Neural cell (in vitro differentiated cells): ENCODE measurements around the gene RASSF8. TPM values are rescaled to one million over a fixed set of nuclear protein-coding genes. Genes with fewer than 3 reads are reported as not detected.

Experiments
- H2AFZ ChIP-seq: fragments of 200-600, 300-800 bp; sonication (generic), shearing (Covaris generic); 2 replicates; pipeline ENCODE4 v1.6.0; 2014; ENCODE audit warnings: low read depth, mild to moderate bottlenecking, antibody characterized with exemption, low read length, moderate library complexity
- H3F3A ChIP-seq: fragments of 200-600 bp; shearing (Covaris generic); 2 replicates; pipeline ENCODE4 v1.6.1; 2016; ENCODE audit warnings: mild to moderate bottlenecking, moderate library complexity, mixed read lengths, antibody characterized with exemption, low read length; ENCODE audit not compliant: insufficient read depth, poor library complexity, severe bottlenecking
- H3K27ac ChIP-seq: fragments of 200-600, 300-800 bp; sonication (generic), shearing (Covaris generic); 2 replicates; pipeline ENCODE4 v1.5.1; 2014; ENCODE audit warnings: mild to moderate bottlenecking, low read length, moderate library complexity
- H3K27me3 ChIP-seq: fragments of 300-800, 200-600 bp; sonication (generic), shearing (Covaris generic); 2 replicates; pipeline ENCODE4 v1.6.0; 2014; ENCODE audit warnings: mild to moderate bottlenecking, low read depth, low read length, moderate library complexity; ENCODE audit not compliant: insufficient read depth
- H3K36me3 ChIP-seq: fragments of 300-800, 200-600 bp; sonication (generic), shearing (Covaris generic); 2 replicates; pipeline ENCODE4 v1.5.1; 2014; ENCODE audit warnings: mild to moderate bottlenecking, antibody characterized with exemption, low read length, moderate library complexity; ENCODE audit not compliant: insufficient read depth
- H3K4me2 ChIP-seq: fragments of 300-800, 200-600 bp; sonication (generic), shearing (Covaris generic); 2 replicates; pipeline ENCODE4 v1.6.0; 2014; ENCODE audit warnings: mild to moderate bottlenecking, low read length
- H3K4me3 ChIP-seq: fragments of 300-800, 200-600 bp; sonication (generic), shearing (Covaris generic); 2 replicates; pipeline ENCODE4 v1.5.1; 2014; ENCODE audit warnings: mild to moderate bottlenecking, low read length, moderate library complexity
- H3K79me2 ChIP-seq: fragments of 200-600 bp; shearing (Covaris generic); replicated peaks from 2 replicates; pipeline ENCODE4 v1.6.0; 2014; ENCODE audit warnings: mild to moderate bottlenecking, low read length, moderate library complexity; ENCODE audit not compliant: insufficient read depth
- H3K9ac ChIP-seq: fragments of 300-800, 200-600 bp; sonication (generic), shearing (Covaris generic); 2 replicates; pipeline ENCODE4 v1.6.1; 2016; ENCODE audit warnings: mild to moderate bottlenecking, low read length, mixed read lengths
- H3K9me2 ChIP-seq: fragments of 200-600 bp; shearing (Covaris generic); 2 replicates; pipeline ENCODE4 v1.6.1; 2016; ENCODE audit warnings: mild to moderate bottlenecking, low read length, mixed read lengths; ENCODE audit not compliant: insufficient read depth
- H3K9me3 ChIP-seq: fragments of 200-600, 300-800 bp; sonication (generic), shearing (Covaris generic); 2 replicates; pipeline ENCODE4 v1.6.1; 2016; ENCODE audit warnings: mild to moderate bottlenecking, mixed run types, low read length, moderate library complexity, mixed read lengths
- H4K20me1 ChIP-seq: fragments of 200-600 bp; shearing (Covaris generic); 2 replicates; pipeline ENCODE4 v1.6.1; 2016; ENCODE audit warnings: mild to moderate bottlenecking, mixed run types; ENCODE audit not compliant: insufficient read depth
- EP300 ChIP-seq: fragments of 450-650 bp; conservative IDR thresholded peaks from 2 replicates; pipeline ENCODE4 v1.6.1; 2014; ENCODE audit warnings: antibody characterized with exemption, mild to moderate bottlenecking, moderate library complexity; ENCODE audit not compliant: poor library complexity, severe bottlenecking
- EZH2 ChIP-seq: fragments of 200-600, 300-800 bp; shearing (Covaris generic), sonication (generic); IDR thresholded peaks from 2 replicates; pipeline ENCODE4 v1.6.1; 2014; ENCODE audit warnings: antibody characterized with exemption, low read length, borderline replicate concordance, mild to moderate bottlenecking; ENCODE audit not compliant: insufficient read depth, poor library complexity, severe bottlenecking
- MXI1 ChIP-seq: fragments of 450-650 bp; conservative IDR thresholded peaks from 2 replicates; pipeline ENCODE4 v1.6.1; 2014; ENCODE audit warnings: antibody characterized with exemption, mild to moderate bottlenecking; ENCODE audit not compliant: poor library complexity, severe bottlenecking
- POLR2AphosphoS5 ChIP-seq: IDR thresholded peaks from 2 replicates; pipeline ENCODE4 v1.6.1; 2012
- RAD21 ChIP-seq: fragments of 450-650 bp; conservative IDR thresholded peaks from 2 replicates; pipeline ENCODE4 v1.6.1; 2014; ENCODE audit warnings: antibody characterized with exemption, mild to moderate bottlenecking, moderate library complexity
- SMC3 ChIP-seq: fragments of 450-650 bp; conservative IDR thresholded peaks from 2 replicates; pipeline ENCODE4 v1.6.1; 2014; ENCODE audit warnings: antibody characterized with exemption, mild to moderate bottlenecking, moderate library complexity; ENCODE audit not compliant: poor library complexity
- TAF1 ChIP-seq: IDR thresholded peaks from 2 replicates; pipeline ENCODE4 v1.6.1; 2012; ENCODE audit warnings: low read depth
- polyA plus RNA-seq: library from polyadenylated mRNA; depleted of rRNA; stranded (reverse); fragments of >200 nt; gene quantifications from 2 replicates; pipeline ENCODE4 v1.2.3, GENCODE V29; 2014
- TF ChIP-seq, protein P1 (sequence below): IDR thresholded peaks from 2 replicates; pipeline ENCODE4 v1.6.1; 2012; ENCODE audit warnings: borderline replicate concordance
- TF ChIP-seq, protein P2 (sequence below): fragments of 450-650 bp; IDR thresholded peaks from 2 replicates; pipeline ENCODE4 v1.5.1; 2014; ENCODE audit warnings: antibody characterized with exemption, mild to moderate bottlenecking, moderate library complexity; ENCODE audit not compliant: poor library complexity, severe bottlenecking

The RASSF8 gene
- polyA plus RNA-seq, 1 donor from 2014 or later: 11.4 TPM

DNA sequence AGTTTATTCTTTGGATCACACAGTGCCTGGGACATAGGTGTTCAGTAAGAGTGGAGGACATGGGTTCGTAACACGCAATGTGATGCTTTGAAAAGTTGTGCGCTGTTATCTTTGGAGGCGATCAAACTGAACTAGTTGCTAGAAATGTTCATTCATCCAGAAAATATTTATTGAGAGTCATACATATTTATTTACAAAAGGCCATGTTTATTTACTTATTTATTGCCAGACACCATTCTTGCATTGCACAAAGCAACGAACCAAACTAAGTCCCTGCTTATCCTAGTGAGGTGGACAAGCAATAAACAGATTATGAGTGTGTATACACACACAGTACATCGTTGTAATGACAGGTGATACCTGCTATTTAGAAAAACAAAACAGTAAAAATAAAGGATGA lies 153.8 kb downstream of the RASSF8 start:
- no peaks in the 10 kb centered on the region for H4K20me1 ChIP-seq
- no peaks in the 10 kb centered on the region for H3K36me3 ChIP-seq
- no peaks in the 10 kb centered on the region for H3K9me2 ChIP-seq
- H3K9ac ChIP-seq: no peak overlapping the region
- H3K27ac ChIP-seq: no peak overlapping the region
- no peaks in the 10 kb centered on the region for H3K9me3 ChIP-seq
- H2AFZ ChIP-seq: no peak overlapping the region
- H3K4me3 ChIP-seq: no peak overlapping the region
- peaks cover 47% of the 10 kb centered on the region for H3K27me3 ChIP-seq
- no peak for TF ChIP-seq SMC3
- TF ChIP-seq EP300: no peak
- no peak for TF ChIP-seq MXI1
- TF ChIP-seq, protein P1, sequence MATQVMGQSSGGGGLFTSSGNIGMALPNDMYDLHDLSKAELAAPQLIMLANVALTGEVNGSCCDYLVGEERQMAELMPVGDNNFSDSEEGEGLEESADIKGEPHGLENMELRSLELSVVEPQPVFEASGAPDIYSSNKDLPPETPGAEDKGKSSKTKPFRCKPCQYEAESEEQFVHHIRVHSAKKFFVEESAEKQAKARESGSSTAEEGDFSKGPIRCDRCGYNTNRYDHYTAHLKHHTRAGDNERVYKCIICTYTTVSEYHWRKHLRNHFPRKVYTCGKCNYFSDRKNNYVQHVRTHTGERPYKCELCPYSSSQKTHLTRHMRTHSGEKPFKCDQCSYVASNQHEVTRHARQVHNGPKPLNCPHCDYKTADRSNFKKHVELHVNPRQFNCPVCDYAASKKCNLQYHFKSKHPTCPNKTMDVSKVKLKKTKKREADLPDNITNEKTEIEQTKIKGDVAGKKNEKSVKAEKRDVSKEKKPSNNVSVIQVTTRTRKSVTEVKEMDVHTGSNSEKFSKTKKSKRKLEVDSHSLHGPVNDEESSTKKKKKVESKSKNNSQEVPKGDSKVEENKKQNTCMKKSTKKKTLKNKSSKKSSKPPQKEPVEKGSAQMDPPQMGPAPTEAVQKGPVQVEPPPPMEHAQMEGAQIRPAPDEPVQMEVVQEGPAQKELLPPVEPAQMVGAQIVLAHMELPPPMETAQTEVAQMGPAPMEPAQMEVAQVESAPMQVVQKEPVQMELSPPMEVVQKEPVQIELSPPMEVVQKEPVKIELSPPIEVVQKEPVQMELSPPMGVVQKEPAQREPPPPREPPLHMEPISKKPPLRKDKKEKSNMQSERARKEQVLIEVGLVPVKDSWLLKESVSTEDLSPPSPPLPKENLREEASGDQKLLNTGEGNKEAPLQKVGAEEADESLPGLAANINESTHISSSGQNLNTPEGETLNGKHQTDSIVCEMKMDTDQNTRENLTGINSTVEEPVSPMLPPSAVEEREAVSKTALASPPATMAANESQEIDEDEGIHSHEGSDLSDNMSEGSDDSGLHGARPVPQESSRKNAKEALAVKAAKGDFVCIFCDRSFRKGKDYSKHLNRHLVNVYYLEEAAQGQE: no peak
- TF ChIP-seq EZH2: no peak
- TF ChIP-seq RAD21: no peak
- no peak for TF ChIP-seq TAF1
- no peak for TF ChIP-seq POLR2AphosphoS5
- TF ChIP-seq, protein P2, sequence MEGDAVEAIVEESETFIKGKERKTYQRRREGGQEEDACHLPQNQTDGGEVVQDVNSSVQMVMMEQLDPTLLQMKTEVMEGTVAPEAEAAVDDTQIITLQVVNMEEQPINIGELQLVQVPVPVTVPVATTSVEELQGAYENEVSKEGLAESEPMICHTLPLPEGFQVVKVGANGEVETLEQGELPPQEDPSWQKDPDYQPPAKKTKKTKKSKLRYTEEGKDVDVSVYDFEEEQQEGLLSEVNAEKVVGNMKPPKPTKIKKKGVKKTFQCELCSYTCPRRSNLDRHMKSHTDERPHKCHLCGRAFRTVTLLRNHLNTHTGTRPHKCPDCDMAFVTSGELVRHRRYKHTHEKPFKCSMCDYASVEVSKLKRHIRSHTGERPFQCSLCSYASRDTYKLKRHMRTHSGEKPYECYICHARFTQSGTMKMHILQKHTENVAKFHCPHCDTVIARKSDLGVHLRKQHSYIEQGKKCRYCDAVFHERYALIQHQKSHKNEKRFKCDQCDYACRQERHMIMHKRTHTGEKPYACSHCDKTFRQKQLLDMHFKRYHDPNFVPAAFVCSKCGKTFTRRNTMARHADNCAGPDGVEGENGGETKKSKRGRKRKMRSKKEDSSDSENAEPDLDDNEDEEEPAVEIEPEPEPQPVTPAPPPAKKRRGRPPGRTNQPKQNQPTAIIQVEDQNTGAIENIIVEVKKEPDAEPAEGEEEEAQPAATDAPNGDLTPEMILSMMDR: no peak
- H3K4me2 ChIP-seq: no peak overlapping the region
- no peaks in the 10 kb centered on the region for H3F3A ChIP-seq
- H3K79me2 ChIP-seq: no peaks in the 10 kb centered on the region

DNA sequence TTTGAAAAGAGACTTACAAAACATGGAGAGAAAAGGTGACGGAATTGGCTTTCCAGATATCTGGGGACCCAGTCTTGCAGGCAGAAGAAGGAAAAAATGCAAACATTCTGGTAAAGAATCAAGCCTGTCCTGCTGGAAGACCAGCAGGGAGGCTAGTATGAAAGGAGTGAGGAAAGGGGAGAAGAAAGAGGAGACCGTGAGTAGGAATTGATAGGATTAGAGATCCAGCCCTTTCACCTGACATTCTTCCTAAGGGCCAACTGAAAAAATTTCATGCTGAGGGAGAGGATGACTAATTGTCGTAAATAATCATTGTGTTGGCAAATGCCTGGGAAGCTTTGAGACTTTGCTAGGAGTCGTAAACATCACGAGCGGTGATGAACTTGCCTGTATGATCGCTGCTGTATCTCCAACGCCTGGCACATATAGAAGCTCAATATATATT lies 154.2 kb downstream of the RASSF8 start:
- no peak overlapping the region for H3K4me3 ChIP-seq
- H3K9me2 ChIP-seq: no peaks in the 10 kb centered on the region
- no peak for TF ChIP-seq RAD21
- no peak for TF ChIP-seq SMC3
- TF ChIP-seq EZH2: no peak

More for the DNA sequence above, 154.2 kb downstream of the RASSF8 start:
- Histone ChIP-seq H4K20me1 (no peaks in the 10 kb centered on the region), H3K36me3 (no peaks in the 10 kb centered on the region), H3K9ac (no peak overlapping the region), H3F3A (no peaks in the 10 kb centered on the region), H3K27ac (no peak overlapping the region), H2AFZ (no peak overlapping the region), H3K9me3 (no peaks in the 10 kb centered on the region), H3K27me3 (peaks cover 52% of the 10 kb centered on the region), H3K4me2 (no peak overlapping the region), H3K79me2 (no peaks in the 10 kb centered on the region)
